ENCODE data around the gene MXI1. TPM values are rescaled to one million over a fixed set of nuclear protein-coding genes. Genes with fewer than 3 reads are reported as not detected.

MXI1 gene
- total and polyA plus RNA-seq, 2 of the 4 experiments (the other 2 are of a cell fraction) = 7.2 to 11.8 TPM

GRCh38 chr10:110165239-110165638 lies 42.2 kb upstream of the MXI1 start:
- Histone ChIP-seq H4K20me1 (ENCODE audit: insufficient read depth, low read length) (no peaks in the 10 kb centered on the region), H3K23ac (ENCODE audit: low read depth, low read length) (no peak overlapping the region), H4K8ac (ENCODE audit: low read depth in 2 of 2, low read length in 2 of 2) (no peak overlapping the region), H3K27ac (ENCODE audit: insufficient read depth, low read length) (no peak overlapping the region), H3K79me1 (ENCODE audit: low read depth in 1 of 2, low read length in 2 of 2) (no peaks in the 10 kb centered on the region), H2BK15ac (ENCODE audit: low read depth, low read length) (no peak overlapping the region), H2AK5ac (ENCODE audit: low read depth, low read length) (no peak overlapping the region), H3K9me1 (ENCODE audit: insufficient read depth, low read length) (no peaks in the 10 kb centered on the region), H3K4me2 (ENCODE audit: low read depth, low read length) (no peak overlapping the region), H3K18ac (ENCODE audit: low read depth, low read length) (no peak overlapping the region), H2AK9ac (replicated peaks; ENCODE audit: low read depth, low read length, poor library complexity) (no peak overlapping the region), H3K14ac (replicated peaks; ENCODE audit: low read depth, low read length) (no peak overlapping the region), H2BK120ac (ENCODE audit: low read depth, low read length) (no peak overlapping the region), H4K5ac (ENCODE audit: low read depth, low read length) (no peak overlapping the region), H3K4ac (ENCODE audit: low read depth, low read length) (no peak overlapping the region), H3K4me3 (ENCODE audit: insufficient read depth, low read depth, low read length) (no peak overlapping the region), H3K56ac (ENCODE audit: extremely low read depth, insufficient read depth, low read length) (no peak overlapping the region), H3K9ac (ENCODE audit: low read depth, low read length) (no peak overlapping the region), H3K4me1 (ENCODE audit: control insufficient read depth, insufficient read depth, low read length) (no peaks in the 10 kb centered on the region), H2BK5ac (ENCODE audit: low read depth, low read length, poor library complexity, severe bottlenecking) (no peak overlapping the region), H3K27me3 (ENCODE audit: control insufficient read depth, insufficient read depth, low read length) (peaks cover 65% of the 10 kb centered on the region), H3K36me3 (ENCODE audit: control insufficient read depth, insufficient read depth, low read length) (no peaks in the 10 kb centered on the region), H2BK20ac (ENCODE audit: low read depth, low read length) (no peak overlapping the region), H3K9me3 (ENCODE audit: control insufficient read depth, insufficient read depth, low read length) (no peaks in the 10 kb centered on the region; the same call in 1 of the 2 replicates), H4K91ac (ENCODE audit: insufficient read depth, low read depth, low read length) (no peak overlapping the region), H2AFZ (replicated peaks; ENCODE audit: low read length, poor library complexity) (no peak overlapping the region)
- in situ Hi-C loops (cut with MboI; ENCODE audit: low sequenced_read_pairs) (no loop called here), intact Hi-C loops (cut with micrococcal nuclease) (no loop called here), dilution Hi-C loops (cut with HindIII; ENCODE audit: low sequenced_read_pairs, unreplicated experiment) (no loop called here)
- DNase-seq = no peak
- BruUV-seq (replicated peaks) = no TSS peak
- TF ChIP-seq CHD1 (IDR thresholded peaks at IDR 0.05; ENCODE audit: low read depth, low read length) (no peak), ELK1 (IDR thresholded peaks at IDR 0.05; ENCODE audit: borderline replicate concordance, low read depth, low read length) (no peak), BHLHE40 (IDR thresholded peaks at IDR 0.05; ENCODE audit: low read depth, low read length) (no peak), CEBPB (IDR thresholded peaks at IDR 0.05; ENCODE audit: low read depth, low read length) (no peak), FOS (IDR thresholded peaks at IDR 0.05; ENCODE audit: low read depth, low read length) (no peak), SMC3 (IDR thresholded peaks at IDR 0.05; ENCODE audit: low read depth, low read length) (no peak)
- ChIA-PET POLR2A (ENCODE audit: unreplicated experiment) (no interaction called here), CTCF (no interaction called here)
- 42% methylated on average over 2 of the region's 6 CpGs; no CpG with 5 or more reads in 1 of the 2 experiments for WGBS, 2 experiments (ENCODE audit: extremely low coverage in 2 of 2, insufficient read length in 1 of 2)
- no peak for ATAC-seq (ENCODE audit: low read depth)
